COLO668 (cell line): Measurements from ENCODE around the gene HSH2D.
"Not testable (repeated sequence)": the region's sequence is repeated elsewhere in the genome, so short reads cannot be mapped to it uniquely, and the experiment has no call there.

Experiments used
- DNase-seq: peaks from one replicate; lab custom pipeline; 2025; ENCODE audit not compliant: unreplicated experiment; lab: John Stamatoyannopoulos, UW

Gene HSH2D

GRCh38 chr19:16119075-16119857, 24.2 kb upstream of the HSH2D start:
- DNase-seq, result not testable (repeated sequence)

- DNase-seq, result no peak
Observed at GRCh38 chr19:16121141-16121540, 22.3 kb upstream of the HSH2D start.

- no peak for DNase-seq
Observed at GRCh38 chr19:16121967-16122366, 21.5 kb upstream of the HSH2D start.

- no peak for DNase-seq
Observed at GRCh38 chr19:16124953-16125352, 18.5 kb upstream of the HSH2D start.

- DNase-seq, result no peak
Observed at GRCh38 chr19:16125737-16126495, 17.6 kb upstream of the HSH2D start.

GRCh38 chr19:16127080-16127479, 16.4 kb upstream of the HSH2D start:
- no peak for DNase-seq

GRCh38 chr19:16127776-16128371, 15.6 kb upstream of the HSH2D start:
- DNase-seq, result no peak

GRCh38 chr19:16131648-16132047, 11.8 kb upstream of the HSH2D start:
- no peak for DNase-seq

- no peak for DNase-seq
Observed at GRCh38 chr19:16133818-16134217, 9.7 kb upstream of the HSH2D start.

- no peak for DNase-seq
Observed at GRCh38 chr19:16134510-16134909, 9.0 kb upstream of the HSH2D start.

- DNase-seq, result no peak
Observed at GRCh38 chr19:16135430-16136127, 7.9 kb upstream of the HSH2D start.

- peak; percentile 25 for DNase-seq
Observed at GRCh38 chr19:16136185-16136999, 7.1 kb upstream of the HSH2D start.

- no peak for DNase-seq
Observed at GRCh38 chr19:16139752-16140151, 3.7 kb upstream of the HSH2D start.

- no peak for DNase-seq
Observed at GRCh38 chr19:16141043-16141442, 2.4 kb upstream of the HSH2D start.

- DNase-seq, result no peak
Observed at GRCh38 chr19:16142032-16142580, 1.4 kb upstream of the HSH2D start.

- no peak for DNase-seq
Observed at GRCh38 chr19:16144216-16144581, 714 bp downstream of the HSH2D start.

- no peak for DNase-seq
Observed at GRCh38 chr19:16146112-16146511, 2.6 kb downstream of the HSH2D start.

- DNase-seq, result no peak
Observed at GRCh38 chr19:16148443-16149229, 5.2 kb downstream of the HSH2D start.

GRCh38 chr19:16153582-16154336, 10.3 kb downstream of the HSH2D start:
- DNase-seq, result peak; percentile 15
